Effector memory CD8-positive, alpha-beta T cell (primary cell): ENCODE measurements around the gene TCAIM.
A peak's percentile ranks its signal among the peaks of the same experiment; 100 is the strongest.

Source experiments
- ATAC-seq: fragments of 150-1000 bp; cut with Tn5 transposase; replicated peaks from 2 replicates; pipeline ENCODE4 v1.10.0; 2021; ENCODE audit warnings: mild to moderate bottlenecking, moderate library complexity
- DNase-seq, 3 experiments: peaks; one replicate each; pipeline ENCODE4 v3.0.0; 2021
- H3K27ac Mint-ChIP-seq, 2 donors: one replicate each; pipeline ENCODE4 v1.8.0; 2022; ENCODE audit warnings: mild to moderate bottlenecking in 2 of 2, mixed read lengths in 2 of 2, moderate library complexity in 2 of 2
- H3K27me3 Mint-ChIP-seq, 2 donors: one replicate each; pipeline ENCODE4 v1.8.0; 2022; ENCODE audit warnings: mixed read lengths in 2 of 2
- H3K36me3 Mint-ChIP-seq: one replicate; pipeline ENCODE4 v1.8.0; 2022; ENCODE audit warnings: mild to moderate bottlenecking, moderate library complexity, mixed read lengths; ENCODE audit not compliant: insufficient read depth
- H3K4me1 Mint-ChIP-seq, 2 donors: one replicate each; pipeline ENCODE4 v1.8.0; 2022; ENCODE audit warnings: low read depth in 2 of 2, mixed read lengths in 2 of 2
- H3K4me3 Mint-ChIP-seq, 2 donors: one replicate each; pipeline ENCODE4 v1.8.0; 2022; ENCODE audit warnings: mild to moderate bottlenecking in 2 of 2, mixed read lengths in 2 of 2, moderate library complexity in 2 of 2
- H3K9me3 Mint-ChIP-seq, 2 donors: one replicate each; pipeline ENCODE4 v1.8.0; 2022; ENCODE audit warnings: mixed read lengths in 2 of 2
- total RNA-seq, 9 experiments: gene quantifications; one replicate each; lab custom pipeline; 2026; lab: John Stamatoyannopoulos, UW

The TCAIM gene
- 11.0 to 27.1 (median 17.4) reads per million in 9 experiments for total RNA-seq

- DNase-seq (peak; percentile 98), ATAC-seq (peak; percentile 91)
- Mint-ChIP-seq H3K27ac (peak within 1 kb of the TSS; percentile 96 to 99), H3K36me3 (peaks cover 25% of the 10 kb centered on the region), H3K4me3 (peak within 1 kb of the TSS; percentile 82 to 87), H3K27me3 (peaks cover 15 to 17% of the 10 kb centered on the region in 2 donors), H3K9me3 (no peaks in the 10 kb centered on the region), H3K4me1 (peaks cover 12 to 20% of the 10 kb centered on the region in 2 donors)
Observed at GRCh38 chr3:44338010-44338827, at the start of gene TCAIM. TCAIM (plus strand) TSS chr3:44338766; CDS start chr3:44354783, 16,017 bp downstream.

- no peak for DNase-seq
- H3K4me3 Mint-ChIP-seq: no peak overlapping the region
- H3K27ac Mint-ChIP-seq: no peak overlapping the region
- H3K4me1 Mint-ChIP-seq: no peaks in the 10 kb centered on the region
- ATAC-seq: no peak
- H3K9me3 Mint-ChIP-seq: no peaks in the 10 kb centered on the region
- H3K36me3 Mint-ChIP-seq: no peaks in the 10 kb centered on the region
- peaks cover 9 to 18% of the 10 kb centered on the region in 2 donors for H3K27me3 Mint-ChIP-seq
Observed at GRCh38 chr3:44289882-44290462, 48.6 kb upstream of the TCAIM start.

- Mint-ChIP-seq H3K9me3 (no peaks in the 10 kb centered on the region), H3K4me3 (no peak overlapping the region), H3K27me3 (peaks cover 32 to 35% of the 10 kb centered on the region in 2 donors), H3K27ac (no peak overlapping the region), H3K4me1 (no peaks in the 10 kb centered on the region), H3K36me3 (no peaks in the 10 kb centered on the region)
- ATAC-seq (no peak), DNase-seq (no peak)
Observed at GRCh38 chr3:44292276-44292675, 46.3 kb upstream of the TCAIM start.

GRCh38 chr3:44292947-44293346 lies 45.6 kb upstream of the TCAIM start:
- Mint-ChIP-seq H3K4me1 (no peaks in the 10 kb centered on the region), H3K27ac (no peak overlapping the region), H3K4me3 (no peak overlapping the region), H3K9me3 (no peaks in the 10 kb centered on the region), H3K36me3 (no peaks in the 10 kb centered on the region), H3K27me3 (peaks cover 35 to 42% of the 10 kb centered on the region in 2 donors)
- ATAC-seq: no peak
- no peak for DNase-seq

GRCh38 chr3:44297255-44297654 lies 41.3 kb upstream of the TCAIM start:
- peaks cover 35 to 36% of the 10 kb centered on the region in 2 donors for H3K27me3 Mint-ChIP-seq
- no peak overlapping the region for H3K4me3 Mint-ChIP-seq
- DNase-seq (no peak), ATAC-seq (no peak)
- H3K36me3 Mint-ChIP-seq: no peaks in the 10 kb centered on the region
- no peak overlapping the region for H3K27ac Mint-ChIP-seq
- H3K9me3 Mint-ChIP-seq: no peaks in the 10 kb centered on the region
- no peaks in the 10 kb centered on the region for H3K4me1 Mint-ChIP-seq

- Mint-ChIP-seq H3K4me1 (no peaks in the 10 kb centered on the region), H3K36me3 (no peaks in the 10 kb centered on the region), H3K4me3 (no peak overlapping the region), H3K27me3 (peaks cover 23 to 37% of the 10 kb centered on the region in 2 donors), H3K9me3 (no peaks in the 10 kb centered on the region), H3K27ac (no peak overlapping the region)
- ATAC-seq: no peak
- no peak for DNase-seq
Observed at GRCh38 chr3:44301746-44302145, 36.8 kb upstream of the TCAIM start.

GRCh38 chr3:44309500-44309899 lies 29.1 kb upstream of the TCAIM start:
- Mint-ChIP-seq H3K4me3 (no peak overlapping the region), H3K36me3 (no peaks in the 10 kb centered on the region), H3K27ac (no peak overlapping the region), H3K4me1 (no peaks in the 10 kb centered on the region), H3K9me3 (no peaks in the 10 kb centered on the region), H3K27me3 (peaks cover 13 to 30% of the 10 kb centered on the region in 2 donors)
- ATAC-seq (no peak), DNase-seq (no peak)

- Mint-ChIP-seq H3K27ac (no peak overlapping the region), H3K4me3 (no peak overlapping the region), H3K4me1 (no peaks in the 10 kb centered on the region), H3K9me3 (no peaks in the 10 kb centered on the region), H3K36me3 (no peaks in the 10 kb centered on the region), H3K27me3 (peaks cover 18 to 20% of the 10 kb centered on the region in 2 donors)
- DNase-seq (no peak), ATAC-seq (no peak)
Observed at GRCh38 chr3:44318891-44319311, 19.7 kb upstream of the TCAIM start.

GRCh38 chr3:44321335-44321734 lies 17.2 kb upstream of the TCAIM start:
- H3K27me3 Mint-ChIP-seq: peaks cover 31% of the 10 kb centered on the region in 2 donors
- no peaks in the 10 kb centered on the region for H3K36me3 Mint-ChIP-seq
- ATAC-seq (no peak), DNase-seq (no peak)
- H3K27ac Mint-ChIP-seq: no peak overlapping the region
- no peak overlapping the region for H3K4me3 Mint-ChIP-seq
- no peaks in the 10 kb centered on the region for H3K9me3 Mint-ChIP-seq
- no peaks in the 10 kb centered on the region for H3K4me1 Mint-ChIP-seq

GRCh38 chr3:44323341-44323955 lies 15.1 kb upstream of the TCAIM start:
- Mint-ChIP-seq H3K4me3 (no peak overlapping the region), H3K4me1 (no peaks in the 10 kb centered on the region)

GRCh38 chr3:44324584-44324983 lies 14.0 kb upstream of the TCAIM start:
- Mint-ChIP-seq H3K4me3 (no peak overlapping the region), H3K9me3 (no peaks in the 10 kb centered on the region), H3K36me3 (no peaks in the 10 kb centered on the region), H3K27me3 (peaks cover 24 to 36% of the 10 kb centered on the region in 2 donors), H3K4me1 (no peaks in the 10 kb centered on the region), H3K27ac (no peak overlapping the region)
- no peak for DNase-seq
- no peak for ATAC-seq

More at GRCh38 chr3:44323341-44323955, 15.1 kb upstream of the TCAIM start:
- H3K27ac Mint-ChIP-seq: no peak overlapping the region
- peaks cover 25 to 30% of the 10 kb centered on the region in 2 donors for H3K27me3 Mint-ChIP-seq
- ATAC-seq (peak; percentile 59), DNase-seq (peak; percentile 33 to 55 (median 47))
- H3K36me3 Mint-ChIP-seq: no peaks in the 10 kb centered on the region
- no peaks in the 10 kb centered on the region for H3K9me3 Mint-ChIP-seq

GRCh38 chr3:44326019-44326418 lies 12.5 kb upstream of the TCAIM start:
- H3K36me3 Mint-ChIP-seq: no peaks in the 10 kb centered on the region
- H3K27me3 Mint-ChIP-seq: peaks cover 36 to 47% of the 10 kb centered on the region in 2 donors
- H3K27ac Mint-ChIP-seq: no peak overlapping the region
- no peaks in the 10 kb centered on the region for H3K4me1 Mint-ChIP-seq
- DNase-seq (no peak), ATAC-seq (no peak)
- H3K4me3 Mint-ChIP-seq: no peak overlapping the region
- H3K9me3 Mint-ChIP-seq: no peaks in the 10 kb centered on the region

- H3K27me3 Mint-ChIP-seq: peaks cover 36 to 47% of the 10 kb centered on the region in 2 donors
- DNase-seq (no peak), ATAC-seq (no peak)
- no peak overlapping the region for H3K27ac Mint-ChIP-seq
- H3K9me3 Mint-ChIP-seq: no peaks in the 10 kb centered on the region
- H3K4me1 Mint-ChIP-seq: no peaks in the 10 kb centered on the region
- H3K4me3 Mint-ChIP-seq: no peak overlapping the region
- no peaks in the 10 kb centered on the region for H3K36me3 Mint-ChIP-seq
Observed at GRCh38 chr3:44326515-44326914, 12.1 kb upstream of the TCAIM start.
